ENCODE results near the gene RMP24.
"Not testable (repeated sequence)": the region's sequence is repeated elsewhere in the genome, so short reads cannot be mapped to it uniquely, and the experiment has no call there.

RMP24 gene

GRCh38 chr18:35972197-35973000 lies at the start of gene RMP24:
Gene RMP24, plus strand, starts transcription at chr18:35972679.
- peak; percentile 94 for DNase-seq

GRCh38 chr18:35923939-35924684 lies 48.4 kb upstream of the RMP24 start:
- DNase-seq = no peak

- DNase-seq = no peak
These were observed 45.6 kb upstream of the RMP24 start for GRCh38 chr18:35926884-35927283.

- DNase-seq = no peak
These were observed 45.0 kb upstream of the RMP24 start for GRCh38 chr18:35927430-35927829.

- no peak for DNase-seq
These were observed 38.5 kb upstream of the RMP24 start for GRCh38 chr18:35933982-35934381.

GRCh38 chr18:35934891-35935290 lies 37.6 kb upstream of the RMP24 start:
- DNase-seq = no peak

- no peak for DNase-seq
These were observed 36.7 kb upstream of the RMP24 start for GRCh38 chr18:35935805-35936204.

GRCh38 chr18:35936951-35937350 lies 35.5 kb upstream of the RMP24 start:
- no peak for DNase-seq

- no peak for DNase-seq
These were observed 34.3 kb upstream of the RMP24 start for GRCh38 chr18:35938158-35938557.

- DNase-seq = no peak
These were observed 33.9 kb upstream of the RMP24 start for GRCh38 chr18:35938562-35938961.

GRCh38 chr18:35939138-35939537 lies 33.3 kb upstream of the RMP24 start:
- no peak for DNase-seq

GRCh38 chr18:35941299-35941698 lies 31.2 kb upstream of the RMP24 start:
- DNase-seq = no peak

GRCh38 chr18:35942133-35942532 lies 30.3 kb upstream of the RMP24 start:
- no peak for DNase-seq

GRCh38 chr18:35942661-35943060 lies 29.8 kb upstream of the RMP24 start:
- DNase-seq = no peak

- DNase-seq = no peak
These were observed 24.4 kb upstream of the RMP24 start for GRCh38 chr18:35948080-35948479.

- no peak for DNase-seq
These were observed 23.4 kb upstream of the RMP24 start for GRCh38 chr18:35949090-35949489.

GRCh38 chr18:35949903-35950627 lies 22.4 kb upstream of the RMP24 start:
- DNase-seq = peak; percentile 65

- DNase-seq = no peak
These were observed 21.9 kb upstream of the RMP24 start for GRCh38 chr18:35950628-35950982.

GRCh38 chr18:35953688-35954087 lies 18.8 kb upstream of the RMP24 start:
- DNase-seq = no peak

- no peak for DNase-seq
These were observed 16.3 kb upstream of the RMP24 start for GRCh38 chr18:35956226-35956625.

GRCh38 chr18:35962320-35962719 lies 10.2 kb upstream of the RMP24 start:
- no peak for DNase-seq

GRCh38 chr18:35964319-35964718 lies 8.2 kb upstream of the RMP24 start:
- no peak for DNase-seq

GRCh38 chr18:35967866-35968265 lies 4.6 kb upstream of the RMP24 start:
- not testable (repeated sequence) for DNase-seq
